Endothelial cell of umbilical vein (primary cell): ENCODE results near the gene NEO1. TPM values are rescaled to one million over a fixed set of nuclear protein-coding genes. Genes with fewer than 3 reads are reported as not detected.

Experiments
- BruUV-seq: library from RNA; stranded (reverse); fragments of 400-500 nt; replicated peaks from 2 replicates; lab custom pipeline; 2021; lab: Mats Ljungman, UMichigan
- CTCF ChIA-PET: fragments of 300-600, 350-600 bp; sonication (Branson Sonifier 250); formaldehyde crosslinking; loops from one replicate; lab custom pipeline; 2021; ENCODE audit warnings: antibody characterized with exemption, inconsistent platforms; lab: Charles Lee
- POLR2A ChIA-PET: fragments of 300-600, 350-600 bp; sonication (Branson Sonifier 250); formaldehyde crosslinking; loops from one replicate; lab custom pipeline; 2021; ENCODE audit warnings: antibody characterized with exemption, inconsistent platforms; lab: Charles Lee
- DNase-seq: peaks from one replicate; pipeline ENCODE4 v3.0.0-alpha.2; 2011; ENCODE audit warnings: low read depth, low spot score
- FAIRE-seq: peaks from 2 replicates; lab custom pipeline; 2011; peaks lifted over from hg19 to GRCh38; lab: Jason Lieb, UNC
- H2AFZ ChIP-seq: 2 replicates; pipeline ENCODE4 v1.6.0; 2012; ENCODE audit warnings: low read depth, low read length, control low read depth, inconsistent platforms
- H3K27ac ChIP-seq: 2 replicates; pipeline ENCODE4 v1.5.1; 2011; ENCODE audit warnings: low read depth, mild to moderate bottlenecking, control low read depth, low read length, moderate library complexity; ENCODE audit not compliant: insufficient read depth
- H3K27me3 ChIP-seq, 2 experiments: 2 replicates each; pipeline versions ENCODE4 v1.6.0 to v1.6.1; 2011; ENCODE audit warnings: low read length in 2 of 2, mixed read lengths in 1 of 2; ENCODE audit not compliant: control insufficient read depth in 2 of 2, insufficient read depth in 2 of 2
- H3K36me3 ChIP-seq, 2 experiments: 2 replicates in 1 of 2; 3 replicates in 1 of 2; pipeline ENCODE4 v1.5.1; 2011; ENCODE audit warnings: low read length in 2 of 2, mild to moderate bottlenecking in 1 of 2, moderate library complexity in 1 of 2; ENCODE audit not compliant: control insufficient read depth in 2 of 2, insufficient read depth in 2 of 2; ENCODE audit errors: extremely low read depth in 1 of 2
- H3K4me1 ChIP-seq: 3 replicates; pipeline ENCODE4 v1.5.1; 2011; ENCODE audit warnings: mild to moderate bottlenecking, low read length; ENCODE audit not compliant: control insufficient read depth, insufficient read depth; ENCODE audit errors: extremely low read depth
- H3K4me2 ChIP-seq: 2 replicates; pipeline ENCODE4 v1.6.1; 2011; ENCODE audit warnings: low read length, control low read depth, mixed read lengths; ENCODE audit not compliant: insufficient read depth
- H3K4me3 ChIP-seq, 3 experiments: fragments of 200-600 bp in 1 of 3; sonication (generic), shearing (Covaris generic) in 1 of 3; replicated peaks in 1 of 3; 2 replicates each; pipeline ENCODE4 v1.5.1; 2011 to 2016; ENCODE audit warnings: control low read depth in 3 of 3, low read length in 3 of 3, mild to moderate bottlenecking in 2 of 3, inconsistent platforms in 1 of 3, low read depth in 1 of 3, moderate library complexity in 1 of 3; ENCODE audit not compliant: insufficient read depth in 1 of 3
- H3K79me2 ChIP-seq: 2 replicates; pipeline ENCODE4 v1.6.0; 2012; ENCODE audit warnings: low read length, inconsistent platforms; ENCODE audit not compliant: control insufficient read depth, insufficient read depth
- H3K9ac ChIP-seq: replicated peaks from 2 replicates; pipeline ENCODE3; 2011; ENCODE audit warnings: low read length, control low read depth; ENCODE audit not compliant: insufficient read depth; ENCODE audit errors: extremely low read depth
- H3K9me1 ChIP-seq: replicated peaks from 3 replicates; pipeline ENCODE4 v1.6.0; 2011; ENCODE audit warnings: mild to moderate bottlenecking, low read length; ENCODE audit not compliant: control insufficient read depth, insufficient read depth; ENCODE audit errors: extremely low read depth
- H3K9me3 ChIP-seq: replicated peaks from 2 replicates; pipeline ENCODE4 v1.5.1; 2012; ENCODE audit warnings: low read length, inconsistent platforms; ENCODE audit not compliant: control insufficient read depth, insufficient read depth
- H4K20me1 ChIP-seq: replicated peaks from 2 replicates; pipeline ENCODE3; 2011; ENCODE audit warnings: mild to moderate bottlenecking, low read length; ENCODE audit not compliant: control insufficient read depth, insufficient read depth; ENCODE audit errors: extremely low read depth
- CTCF ChIP-seq, 2 donors: IDR thresholded peaks; 1 replicate in 1 of 2; 2 replicates in 1 of 2; pipeline ENCODE4 v1.5.1; 2011; ENCODE audit warnings: low read length in 2 of 2, mild to moderate bottlenecking in 2 of 2, moderate library complexity in 2 of 2, control low read depth in 1 of 2, inconsistent platforms in 1 of 2, low read depth in 1 of 2; ENCODE audit not compliant: insufficient read depth in 1 of 2; ENCODE audit errors: extremely low read depth in 1 of 2
- EZH2 ChIP-seq: IDR thresholded peaks from 2 replicates; pipeline ENCODE4 v1.6.1; 2012; ENCODE audit warnings: borderline replicate concordance, low read depth, mild to moderate bottlenecking, moderate library complexity, low read length, inconsistent platforms; ENCODE audit not compliant: severe bottlenecking
- FOS ChIP-seq: IDR thresholded peaks from 2 replicates; pipeline ENCODE4 v1.6.1; 2011; ENCODE audit warnings: mild to moderate bottlenecking, low read length, moderate library complexity, borderline replicate concordance; ENCODE audit not compliant: insufficient read depth
- GATA2 ChIP-seq: IDR thresholded peaks from 2 replicates; pipeline ENCODE4 v1.7.0; 2011; ENCODE audit warnings: low read depth, mild to moderate bottlenecking, moderate library complexity, mixed read lengths, low read length; ENCODE audit not compliant: insufficient read length, insufficient read depth
- JUN ChIP-seq: IDR thresholded peaks from 2 replicates; pipeline ENCODE4 v1.6.1; 2011; ENCODE audit warnings: borderline replicate concordance, low read depth; ENCODE audit not compliant: insufficient read length, insufficient read depth
- MYC ChIP-seq: IDR thresholded peaks from one replicate; pipeline ENCODE4 v1.6.1; 2011; ENCODE audit warnings: mild to moderate bottlenecking, low read depth, low read length
- POLR2A ChIP-seq: IDR thresholded peaks from 2 replicates; pipeline ENCODE4 v1.6.1; 2012; ENCODE audit warnings: low read depth, mild to moderate bottlenecking, control low read depth, low read length
- POLR2AphosphoS5 ChIP-seq: IDR thresholded peaks from 2 replicates; pipeline ENCODE4 v1.6.1; 2012; ENCODE audit warnings: low read depth, mild to moderate bottlenecking, control low read depth, low read length, moderate library complexity; ENCODE audit not compliant: insufficient read depth
- dilution Hi-C: fragments of 300-500 bp; cut with MboI; formaldehyde crosslinking; loops from one replicate; pipeline ENCODE4 v1.15.0; 2019; ENCODE audit warnings: low sequenced_read_pairs; ENCODE audit not compliant: extremely low pct_ligation_motif_present
- intact Hi-C: fragments of 100-400 bp; cut with micrococcal nuclease; formaldehyde crosslinking; loops from one replicate; pipeline ENCODE4 v1.10.0; 2022
- polyA plus RNA-seq, 4 experiments: library from polyadenylated mRNA; depleted of rRNA in 3 of 4; stranded (reverse) in 3 of 4; unstranded in 1 of 4; fragments of >200 nt; gene quantifications; 2 replicates each; pipeline versions ENCODE4 v1.2.1 to v1.2.3, GENCODE V29; 2011 to 2012; ENCODE audit warnings: missing spikeins in 1 of 4
- total RNA-seq: library from RNA; stranded (reverse); gene quantifications from 2 replicates; pipeline ENCODE4 v1.2.3, GENCODE V29; 2021
- TF ChIP-seq, protein P1 (sequence below): IDR thresholded peaks from 2 replicates; pipeline ENCODE4 v1.6.1; 2011; ENCODE audit not compliant: insufficient read depth, insufficient read length

The NEO1 gene
- total and polyA plus RNA-seq, 2 donors (not counting 3 experiments of a cell fraction or from before 2014, with no cell fraction given): 0.12 to 0.35 TPM

DNA sequence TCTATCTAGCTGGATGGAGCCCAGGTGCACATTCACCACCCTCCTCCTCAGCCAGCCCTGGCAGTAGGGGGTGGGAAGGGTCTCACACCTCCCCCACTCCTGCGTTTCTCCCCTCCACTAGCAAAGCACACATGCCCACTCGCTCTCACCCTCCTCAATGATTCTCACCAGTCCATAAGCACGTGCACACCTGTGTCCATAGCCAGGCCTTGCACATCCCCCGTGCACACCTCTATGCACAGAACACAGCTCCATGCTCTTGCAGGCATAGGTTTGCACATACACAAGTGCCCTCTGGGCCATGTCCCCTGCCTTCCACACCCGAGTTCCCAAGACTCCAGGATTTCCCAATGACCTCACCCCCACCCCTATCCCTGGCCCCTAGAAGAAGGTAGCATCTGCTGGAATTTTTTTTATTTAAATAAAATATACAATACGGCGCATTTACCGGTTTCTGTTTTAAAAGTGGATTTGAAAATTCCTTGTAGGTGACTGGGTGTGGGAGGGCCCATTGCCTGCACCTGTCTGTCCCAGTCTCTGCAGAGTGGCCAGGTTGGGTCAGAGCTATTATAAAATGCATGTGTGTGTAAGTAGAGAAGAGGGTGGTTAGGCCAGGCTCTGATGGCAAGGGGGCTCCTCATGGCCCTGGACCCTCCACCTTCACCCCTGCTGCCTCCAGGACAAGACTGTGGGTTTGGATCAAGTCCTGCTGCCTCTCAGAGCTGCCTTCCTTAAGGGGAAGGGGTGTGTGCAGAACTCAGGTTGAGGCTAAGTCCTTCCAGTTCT, 267.4 kb downstream of the NEO1 start:
- no TSS peak for BruUV-seq
- Histone ChIP-seq H3K27me3 (peaks cover 0 to 2% of the 10 kb centered on the region in 2 experiments), H3K79me2 (no peaks in the 10 kb centered on the region), H3K4me2 (no peak overlapping the region), H3K4me1 (no peaks in the 10 kb centered on the region), H4K20me1 (no peaks in the 10 kb centered on the region), H3K4me3 (no peak overlapping the region), H3K9me1 (no peaks in the 10 kb centered on the region), H3K9me3 (no peaks in the 10 kb centered on the region), H3K27ac (no peak overlapping the region), H3K36me3 (no peaks in the 10 kb centered on the region), H3K9ac (no peak overlapping the region), H2AFZ (no peak overlapping the region)
- intact Hi-C loops (no loop called here), dilution Hi-C loops (no loop called here)
- FAIRE-seq: no peak
- no peak for TF ChIP-seq EZH2
- TF ChIP-seq POLR2AphosphoS5: no peak
- TF ChIP-seq FOS: no peak
- no peak for TF ChIP-seq GATA2
- TF ChIP-seq MYC: no peak
- TF ChIP-seq JUN: no peak
- no peak for TF ChIP-seq CTCF (IDR thresholded peaks at IDR 0.05; ENCODE audit: extremely low read depth in 1 of 2, insufficient read depth in 1 of 2, low read depth in 1 of 2, low read length in 2 of 2)
- TF ChIP-seq POLR2A: no peak
- TF ChIP-seq, protein P1, sequence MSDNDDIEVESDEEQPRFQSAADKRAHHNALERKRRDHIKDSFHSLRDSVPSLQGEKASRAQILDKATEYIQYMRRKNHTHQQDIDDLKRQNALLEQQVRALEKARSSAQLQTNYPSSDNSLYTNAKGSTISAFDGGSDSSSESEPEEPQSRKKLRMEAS: no peak
- POLR2A ChIA-PET: no interaction called here
- CTCF ChIA-PET: no interaction called here
- no peak for DNase-seq
